Neural cell (in vitro differentiated cells): ENCODE data around the gene SRGAP2B.
"Not testable (repeated sequence)": the region's sequence is repeated elsewhere in the genome, so short reads cannot be mapped to it uniquely, and the experiment has no call there.

Experiments
- EP300 ChIP-seq: fragments of 450-650 bp; conservative IDR thresholded peaks from 2 replicates; pipeline ENCODE4 v1.6.1; 2014; ENCODE audit warnings: antibody characterized with exemption, mild to moderate bottlenecking, moderate library complexity; ENCODE audit not compliant: poor library complexity, severe bottlenecking
- EZH2 ChIP-seq: fragments of 200-600, 300-800 bp; shearing (Covaris generic), sonication (generic); IDR thresholded peaks from 2 replicates; pipeline ENCODE4 v1.6.1; 2014; ENCODE audit warnings: antibody characterized with exemption, low read length, borderline replicate concordance, mild to moderate bottlenecking; ENCODE audit not compliant: insufficient read depth, poor library complexity, severe bottlenecking
- MXI1 ChIP-seq: fragments of 450-650 bp; conservative IDR thresholded peaks from 2 replicates; pipeline ENCODE4 v1.6.1; 2014; ENCODE audit warnings: antibody characterized with exemption, mild to moderate bottlenecking; ENCODE audit not compliant: poor library complexity, severe bottlenecking
- POLR2AphosphoS5 ChIP-seq: IDR thresholded peaks from 2 replicates; pipeline ENCODE4 v1.6.1; 2012
- RAD21 ChIP-seq: fragments of 450-650 bp; conservative IDR thresholded peaks from 2 replicates; pipeline ENCODE4 v1.6.1; 2014; ENCODE audit warnings: antibody characterized with exemption, mild to moderate bottlenecking, moderate library complexity
- REST ChIP-seq: IDR thresholded peaks from 2 replicates; pipeline ENCODE4 v1.6.1; 2012; ENCODE audit warnings: borderline replicate concordance
- SMC3 ChIP-seq: fragments of 450-650 bp; conservative IDR thresholded peaks from 2 replicates; pipeline ENCODE4 v1.6.1; 2014; ENCODE audit warnings: antibody characterized with exemption, mild to moderate bottlenecking, moderate library complexity; ENCODE audit not compliant: poor library complexity
- TAF1 ChIP-seq: IDR thresholded peaks from 2 replicates; pipeline ENCODE4 v1.6.1; 2012; ENCODE audit warnings: low read depth
- TF ChIP-seq, protein P1 (sequence below): fragments of 450-650 bp; IDR thresholded peaks from 2 replicates; pipeline ENCODE4 v1.5.1; 2014; ENCODE audit warnings: antibody characterized with exemption, mild to moderate bottlenecking, moderate library complexity; ENCODE audit not compliant: poor library complexity, severe bottlenecking

DNA sequence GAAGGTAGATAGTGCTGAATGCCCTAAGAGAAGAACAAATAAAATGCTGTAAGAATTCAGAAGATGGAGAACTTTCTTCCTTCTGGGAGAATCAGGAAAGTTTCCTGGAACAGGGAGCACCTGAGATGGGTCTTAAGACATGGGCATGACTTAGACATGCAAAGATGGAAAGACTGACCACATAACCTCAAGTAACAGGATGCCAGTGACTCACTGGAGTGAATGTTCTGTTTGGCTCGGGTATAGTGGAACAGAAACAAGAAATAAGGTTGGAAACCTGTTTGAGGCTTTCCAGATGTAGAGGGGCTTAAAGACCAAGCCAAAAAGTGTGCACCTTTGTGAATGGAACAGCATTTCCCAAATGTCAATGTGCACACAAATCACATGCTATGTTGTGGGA lies 102.2 kb downstream of the SRGAP2B start:
- TF ChIP-seq POLR2AphosphoS5, MXI1, EP300, EZH2, RAD21, REST, SMC3, TAF1: not testable (repeated sequence)
- TF ChIP-seq, protein P1, sequence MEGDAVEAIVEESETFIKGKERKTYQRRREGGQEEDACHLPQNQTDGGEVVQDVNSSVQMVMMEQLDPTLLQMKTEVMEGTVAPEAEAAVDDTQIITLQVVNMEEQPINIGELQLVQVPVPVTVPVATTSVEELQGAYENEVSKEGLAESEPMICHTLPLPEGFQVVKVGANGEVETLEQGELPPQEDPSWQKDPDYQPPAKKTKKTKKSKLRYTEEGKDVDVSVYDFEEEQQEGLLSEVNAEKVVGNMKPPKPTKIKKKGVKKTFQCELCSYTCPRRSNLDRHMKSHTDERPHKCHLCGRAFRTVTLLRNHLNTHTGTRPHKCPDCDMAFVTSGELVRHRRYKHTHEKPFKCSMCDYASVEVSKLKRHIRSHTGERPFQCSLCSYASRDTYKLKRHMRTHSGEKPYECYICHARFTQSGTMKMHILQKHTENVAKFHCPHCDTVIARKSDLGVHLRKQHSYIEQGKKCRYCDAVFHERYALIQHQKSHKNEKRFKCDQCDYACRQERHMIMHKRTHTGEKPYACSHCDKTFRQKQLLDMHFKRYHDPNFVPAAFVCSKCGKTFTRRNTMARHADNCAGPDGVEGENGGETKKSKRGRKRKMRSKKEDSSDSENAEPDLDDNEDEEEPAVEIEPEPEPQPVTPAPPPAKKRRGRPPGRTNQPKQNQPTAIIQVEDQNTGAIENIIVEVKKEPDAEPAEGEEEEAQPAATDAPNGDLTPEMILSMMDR, result not testable (repeated sequence)
